HG02943 (cell line): ENCODE results near the gene FAM187B.

Experiments
- ATAC-seq: cut with Tn5 transposase; IDR thresholded peaks from one replicate; pipeline ENCODE4 v1.9.1; 2021; ENCODE audit warnings: mild to moderate bottlenecking, low read depth, moderate library complexity; ENCODE audit not compliant: unreplicated experiment

Gene FAM187B

GRCh38 chr19:35228177-35228930, at the start of gene FAM187B:
Gene FAM187B, minus strand, starts transcription at chr19:35228739. Its CDS starts 59 bp downstream, at chr19:35228680.
- ATAC-seq: no peak

GRCh38 chr19:35276706-35277281, 48.3 kb upstream of the FAM187B start:
- ATAC-seq: no peak

DNA sequence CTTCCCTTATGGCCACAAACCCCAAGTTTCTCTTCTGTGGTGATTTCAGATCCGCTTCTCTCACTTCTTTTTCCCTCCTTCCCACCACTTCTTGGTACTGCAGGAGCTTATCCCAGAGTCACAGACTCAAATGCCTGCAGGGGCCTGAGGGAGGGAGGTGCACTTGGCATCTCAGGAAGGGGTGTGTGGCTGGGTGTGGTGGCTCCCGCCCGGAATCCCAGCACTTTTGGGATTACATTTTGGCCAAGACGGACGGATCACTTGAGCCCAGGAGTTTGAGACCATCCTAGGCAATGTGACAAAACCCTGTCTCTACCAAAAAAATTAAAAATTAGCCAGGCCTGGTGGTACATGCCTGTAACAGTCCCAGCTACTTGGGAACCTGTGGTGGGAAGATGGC, 45.8 kb upstream of the FAM187B start:
- no peak for ATAC-seq

- ATAC-seq: no peak
Measured at GRCh38 chr19:35273686-35274259, 45.2 kb upstream of the FAM187B start.

DNA sequence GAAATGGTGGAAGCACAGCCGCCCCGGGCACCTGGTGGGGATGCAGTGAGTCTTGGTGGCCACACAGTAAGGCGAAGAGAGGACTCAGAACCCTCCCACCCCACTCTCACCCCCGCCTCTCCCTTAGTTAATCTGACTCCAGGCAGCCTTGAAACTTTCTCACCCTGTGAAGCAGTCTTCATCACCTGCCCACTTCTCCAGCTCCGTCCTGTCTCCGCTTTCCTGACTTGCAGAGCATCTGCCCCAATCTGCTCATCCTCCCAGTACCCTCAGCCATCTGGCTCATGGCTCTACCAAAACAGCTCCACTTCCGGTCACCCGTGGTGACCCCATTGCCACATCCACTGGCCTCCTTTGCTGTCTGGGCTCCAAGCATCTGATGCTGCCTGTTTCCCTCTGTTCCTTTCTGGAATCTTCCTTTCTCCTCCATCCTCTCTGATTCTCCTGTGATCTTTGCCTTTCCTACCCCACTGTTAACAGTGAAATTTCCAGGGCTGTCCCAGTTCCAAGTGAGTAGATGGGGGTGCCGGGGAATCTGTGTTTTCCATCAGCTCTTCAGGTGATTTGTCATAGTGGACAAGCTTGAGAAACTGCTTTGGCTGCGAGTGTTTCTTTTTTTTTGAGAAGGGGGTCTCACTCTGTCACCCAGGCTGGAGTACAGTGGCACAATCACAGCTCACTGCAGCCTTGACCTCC, 44.6 kb upstream of the FAM187B start:
- ATAC-seq: no peak

DNA sequence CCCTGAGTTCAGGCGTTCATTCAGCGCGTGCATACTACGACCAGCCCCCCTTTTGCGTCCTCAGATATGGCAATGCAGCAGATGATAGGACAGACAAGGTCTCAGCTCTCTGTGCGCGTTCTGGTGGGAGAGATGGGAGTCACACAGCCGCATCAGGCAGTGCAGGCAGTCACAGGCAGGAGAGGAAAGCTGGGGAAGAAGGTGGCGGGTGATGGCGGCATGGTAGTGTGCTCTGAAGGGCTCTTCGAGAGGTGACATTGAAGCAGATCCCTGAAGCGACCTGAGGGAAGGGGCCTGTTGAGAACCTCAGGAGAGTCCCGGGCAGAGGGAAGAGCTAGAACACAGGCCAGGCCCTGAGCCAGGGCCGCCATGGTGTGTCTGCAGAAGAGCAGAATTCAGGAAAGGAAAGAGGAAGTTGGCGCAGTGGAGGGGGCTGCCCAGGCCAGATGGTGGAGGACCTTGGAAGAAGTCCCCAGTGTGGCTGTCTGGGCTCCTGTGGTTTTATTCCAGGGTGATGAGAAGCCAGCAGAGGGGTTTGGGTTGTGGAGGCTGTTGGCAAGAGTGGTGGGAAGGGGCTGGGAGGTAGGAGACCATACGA, 43.7 kb upstream of the FAM187B start:
- no peak for ATAC-seq

- no peak for ATAC-seq
Measured at GRCh38 chr19:35271546-35271945, 43.0 kb upstream of the FAM187B start.

DNA sequence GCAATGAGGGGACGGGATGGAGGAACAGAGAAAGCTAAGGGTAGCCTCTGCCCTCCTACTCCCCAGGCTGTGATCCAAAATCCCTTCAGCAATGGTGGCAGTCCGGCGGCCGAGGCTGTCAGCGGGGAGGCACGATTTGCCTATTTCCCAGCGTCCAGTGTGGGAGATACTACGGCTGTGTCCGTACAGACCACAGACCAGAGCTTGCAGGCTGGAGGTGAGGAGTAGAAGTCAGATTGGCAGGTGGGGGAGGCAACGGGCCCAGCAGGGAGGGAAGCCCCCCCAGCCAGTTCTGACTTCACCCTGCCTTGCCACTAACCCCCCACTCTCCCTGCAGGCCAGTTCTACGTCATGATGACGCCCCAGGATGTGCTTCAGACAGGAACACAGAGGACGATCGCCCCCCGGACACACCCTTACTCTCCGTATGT, 41.9 kb upstream of the FAM187B start:
- ATAC-seq: no peak

- ATAC-seq: no peak
Measured at GRCh38 chr19:35269438-35270117, 41.0 kb upstream of the FAM187B start.

- no peak for ATAC-seq
Measured at GRCh38 chr19:35268536-35269437, 40.2 kb upstream of the FAM187B start, which contains the start of gene USF2. Gene USF2, plus strand, starts transcription at chr19:35268962. Its CDS starts 140 bp downstream, at chr19:35269102.

DNA sequence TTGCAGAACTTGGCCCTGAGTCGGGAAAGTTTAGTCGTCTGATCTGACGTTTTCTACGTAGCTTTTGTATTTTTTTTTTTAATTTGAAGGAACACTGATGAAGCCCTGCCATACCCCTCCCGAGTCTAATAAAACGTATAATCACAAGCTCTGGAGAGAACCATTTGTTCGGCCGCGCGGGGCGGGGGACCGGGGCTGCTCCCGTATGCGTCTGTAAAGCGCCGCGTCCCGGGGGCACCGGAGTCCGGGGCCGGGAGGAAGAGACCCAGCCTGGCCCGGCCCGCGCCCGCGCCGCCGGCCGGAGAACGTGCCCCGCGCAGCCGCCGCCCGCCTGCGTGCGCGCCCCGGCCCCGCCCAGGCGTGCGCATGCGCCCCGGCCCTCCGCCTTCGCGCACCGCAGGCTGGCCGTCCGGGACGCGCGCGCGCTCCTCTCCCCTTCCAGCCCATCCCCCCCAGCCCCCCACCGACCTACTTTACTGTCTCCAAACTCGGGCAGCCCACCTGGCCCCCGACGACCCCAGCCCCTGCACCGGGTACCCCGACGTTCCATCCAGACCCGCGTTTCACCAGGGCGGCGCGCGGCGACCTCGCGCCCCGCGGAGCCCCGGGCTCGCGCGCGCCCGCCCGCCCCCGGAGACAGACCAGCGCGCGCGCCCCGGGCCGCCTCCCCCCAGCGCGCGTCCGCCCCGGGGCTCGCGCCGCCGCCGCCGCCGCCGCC, 39.4 kb upstream of the FAM187B start:
- no peak for ATAC-seq

GRCh38 chr19:35267353-35267817, 38.8 kb upstream of the FAM187B start:
- no peak for ATAC-seq

- ATAC-seq: no peak
Measured at GRCh38 chr19:35266520-35267352, 38.2 kb upstream of the FAM187B start.

DNA sequence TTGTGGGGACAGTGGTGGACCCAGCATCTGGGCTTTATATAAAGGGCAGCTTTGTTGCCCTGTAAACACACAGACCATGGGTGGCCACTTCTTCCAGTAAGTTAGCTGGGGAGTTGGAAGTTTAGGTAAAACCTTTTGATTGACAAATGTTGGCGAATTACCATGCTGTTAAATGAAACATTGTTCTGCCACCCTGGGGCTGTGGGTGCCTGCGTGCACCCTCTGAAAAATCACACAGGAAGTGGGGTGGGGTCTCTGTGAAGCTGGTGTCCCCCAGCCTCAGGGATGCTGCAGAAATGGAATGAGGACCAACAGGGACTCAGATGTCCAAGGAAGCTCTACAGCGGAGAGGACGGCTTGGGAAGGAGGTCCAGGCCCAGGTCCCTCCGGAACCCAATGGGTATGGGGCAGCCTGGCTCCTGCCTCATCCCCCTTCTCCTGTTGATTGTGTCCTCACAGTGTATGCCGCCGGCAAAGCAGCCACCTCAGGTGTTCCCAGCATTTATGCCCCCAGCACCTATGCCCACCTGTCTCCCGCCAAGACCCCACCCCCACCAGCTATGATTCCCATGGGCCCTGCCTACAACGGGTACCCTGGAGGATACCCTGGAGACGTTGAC, 37.5 kb upstream of the FAM187B start:
- ATAC-seq: no peak

- no peak for ATAC-seq
Measured at GRCh38 chr19:35265126-35265899, 36.8 kb upstream of the FAM187B start.
